Activated T-helper 2 cell treated with anti-CD3 and anti-CD28 coated beads, Interferon-gamma antibody, Interleukin-2, Interleukin-4, amounts not matched to agents 10 μg/mL and 5 μg/mL and 100 μg/mL, durations not matched to agents 14 hours and 24 hours and 36 hours (primary cell): Measurements from ENCODE around the gene DYRK2. TPM values are rescaled to one million over a fixed set of nuclear protein-coding genes. Genes with fewer than 3 reads are reported as not detected.
A peak's percentile ranks its signal among the peaks of the same experiment; 100 is the strongest.

Experiments used
- DNase-seq: peaks from one replicate; pipeline ENCODE4 v3.0.0; 2021; ENCODE audit warnings: low spot score
- H3K27ac Mint-ChIP-seq: one replicate; pipeline ENCODE4 v1.8.0; 2021; ENCODE audit warnings: mixed read lengths
- H3K27me3 Mint-ChIP-seq: one replicate; pipeline ENCODE4 v1.8.0; 2021; ENCODE audit warnings: low read depth, mixed read lengths
- H3K36me3 Mint-ChIP-seq: one replicate; pipeline ENCODE4 v1.8.0; 2021; ENCODE audit warnings: low read depth, mixed read lengths
- H3K4me1 Mint-ChIP-seq: one replicate; pipeline ENCODE4 v1.8.0; 2021; ENCODE audit warnings: low read depth, mixed read lengths
- H3K4me3 Mint-ChIP-seq: one replicate; pipeline ENCODE4 v1.8.0; 2021; ENCODE audit warnings: low read depth, mild to moderate bottlenecking, moderate library complexity, mixed read lengths
- H3K9me3 Mint-ChIP-seq: one replicate; pipeline ENCODE4 v1.8.0; 2021; ENCODE audit warnings: mixed read lengths
- intact Hi-C: fragments of 100-400 bp; cut with micrococcal nuclease; formaldehyde crosslinking; loops from one replicate; pipeline ENCODE4 v1.15.1; 2023
- total RNA-seq: library from RNA; stranded (reverse); gene quantifications from 2 replicates; pipeline ENCODE4 v1.2.3, GENCODE V29; 2022

DYRK2 gene
- total RNA-seq, 1 donor from 2014 or later: 19.7 TPM

GRCh38 chr12:67681105-67681778, 32.7 kb downstream of the DYRK2 start:
- peaks cover 5% of the 10 kb centered on the region for H3K4me1 Mint-ChIP-seq
- H3K4me3 Mint-ChIP-seq: no peak overlapping the region
- no peaks in the 10 kb centered on the region for H3K36me3 Mint-ChIP-seq
- intact Hi-C loops: no loop called here
- no peak for DNase-seq
- H3K27ac Mint-ChIP-seq: no peak overlapping the region
- no peaks in the 10 kb centered on the region for H3K9me3 Mint-ChIP-seq
- peaks cover 16% of the 10 kb centered on the region for H3K27me3 Mint-ChIP-seq

- intact Hi-C loops: no loop called here
- Mint-ChIP-seq H3K4me1 (peaks cover 5% of the 10 kb centered on the region), H3K9me3 (no peaks in the 10 kb centered on the region), H3K36me3 (no peaks in the 10 kb centered on the region), H3K27me3 (peaks cover 16% of the 10 kb centered on the region), H3K4me3 (no peak overlapping the region), H3K27ac (no peak overlapping the region)
- no peak for DNase-seq
Observed at GRCh38 chr12:67681941-67682620, 33.5 kb downstream of the DYRK2 start.

GRCh38 chr12:67689385-67689784, 40.8 kb downstream of the DYRK2 start:
- Mint-ChIP-seq H3K4me1 (no peaks in the 10 kb centered on the region), H3K9me3 (peaks cover 4% of the 10 kb centered on the region), H3K4me3 (no peak overlapping the region), H3K36me3 (no peaks in the 10 kb centered on the region), H3K27ac (no peak overlapping the region), H3K27me3 (peaks cover 38% of the 10 kb centered on the region)
- intact Hi-C loops: no loop called here
- no peak for DNase-seq

- H3K27me3 Mint-ChIP-seq: peaks cover 44% of the 10 kb centered on the region
Observed at GRCh38 chr12:67690656-67691055, 42.1 kb downstream of the DYRK2 start.

GRCh38 chr12:67691220-67691619, 42.7 kb downstream of the DYRK2 start:
- H3K36me3 Mint-ChIP-seq: no peaks in the 10 kb centered on the region
- H3K27ac Mint-ChIP-seq: no peak overlapping the region
- H3K4me1 Mint-ChIP-seq: peaks cover 13% of the 10 kb centered on the region
- peaks cover 4% of the 10 kb centered on the region for H3K9me3 Mint-ChIP-seq
- no peak overlapping the region for H3K4me3 Mint-ChIP-seq
- intact Hi-C loops: no loop called here
- no peak for DNase-seq
- peaks cover 47% of the 10 kb centered on the region for H3K27me3 Mint-ChIP-seq

More at GRCh38 chr12:67690656-67691055, 42.1 kb downstream of the DYRK2 start:
- H3K27ac Mint-ChIP-seq: no peak overlapping the region
- peaks cover 12% of the 10 kb centered on the region for H3K4me1 Mint-ChIP-seq
- no peak for DNase-seq
- peaks cover 4% of the 10 kb centered on the region for H3K9me3 Mint-ChIP-seq
- no peaks in the 10 kb centered on the region for H3K36me3 Mint-ChIP-seq
- H3K4me3 Mint-ChIP-seq: no peak overlapping the region
- intact Hi-C loops: no loop called here

GRCh38 chr12:67692135-67692534, 43.6 kb downstream of the DYRK2 start:
- H3K27me3 Mint-ChIP-seq: peaks cover 47% of the 10 kb centered on the region
- no peak overlapping the region for H3K27ac Mint-ChIP-seq
- no peaks in the 10 kb centered on the region for H3K36me3 Mint-ChIP-seq
- peaks cover 4% of the 10 kb centered on the region for H3K9me3 Mint-ChIP-seq
- intact Hi-C loops: no loop called here
- H3K4me3 Mint-ChIP-seq: no peak overlapping the region
- DNase-seq: no peak
- H3K4me1 Mint-ChIP-seq: peaks cover 15% of the 10 kb centered on the region

GRCh38 chr12:67692966-67693365, 44.4 kb downstream of the DYRK2 start:
- Mint-ChIP-seq H3K4me1 (peaks cover 22% of the 10 kb centered on the region), H3K36me3 (no peaks in the 10 kb centered on the region), H3K27ac (no peak overlapping the region), H3K4me3 (no peak overlapping the region), H3K27me3 (peaks cover 44% of the 10 kb centered on the region), H3K9me3 (no peaks in the 10 kb centered on the region)
- DNase-seq: no peak
- intact Hi-C loops: no loop called here

GRCh38 chr12:67693894-67694293, 45.3 kb downstream of the DYRK2 start:
- DNase-seq: no peak
- intact Hi-C loops: no loop called here
- Mint-ChIP-seq H3K36me3 (no peaks in the 10 kb centered on the region), H3K27me3 (peaks cover 43% of the 10 kb centered on the region), H3K27ac (no peak overlapping the region), H3K9me3 (no peaks in the 10 kb centered on the region), H3K4me3 (no peak overlapping the region), H3K4me1 (peaks cover 30% of the 10 kb centered on the region)

GRCh38 chr12:67694306-67694900, 45.9 kb downstream of the DYRK2 start:
- Mint-ChIP-seq H3K36me3 (no peaks in the 10 kb centered on the region), H3K27me3 (peaks cover 41% of the 10 kb centered on the region), H3K4me3 (no peak overlapping the region), H3K27ac (no peak overlapping the region), H3K9me3 (no peaks in the 10 kb centered on the region), H3K4me1 (peaks cover 36% of the 10 kb centered on the region)
- intact Hi-C loops: no loop called here
- no peak for DNase-seq

GRCh38 chr12:67695974-67696373, 47.4 kb downstream of the DYRK2 start:
- intact Hi-C loops: loop anchor here (5.0 kb wide), 4 partner anchors 64 to 486 kb away; no protein-coding TSS in a partner anchor
- no peak for DNase-seq
- Mint-ChIP-seq H3K9me3 (no peaks in the 10 kb centered on the region), H3K36me3 (no peaks in the 10 kb centered on the region), H3K27ac (no peak overlapping the region), H3K4me3 (no peak overlapping the region), H3K4me1 (peaks cover 42% of the 10 kb centered on the region), H3K27me3 (peaks cover 42% of the 10 kb centered on the region)

- intact Hi-C loops: loop anchor here (5.0 kb wide), 4 partner anchors 65 to 485 kb away; no protein-coding TSS in a partner anchor
- no peak overlapping the region for H3K4me3 Mint-ChIP-seq
- peak; percentile 26 for DNase-seq
- H3K27ac Mint-ChIP-seq: no peak overlapping the region
- peaks cover 46% of the 10 kb centered on the region for H3K4me1 Mint-ChIP-seq
- no peaks in the 10 kb centered on the region for H3K9me3 Mint-ChIP-seq
- H3K27me3 Mint-ChIP-seq: peaks cover 47% of the 10 kb centered on the region
- no peaks in the 10 kb centered on the region for H3K36me3 Mint-ChIP-seq
Observed at GRCh38 chr12:67697443-67697842, 48.9 kb downstream of the DYRK2 start.

GRCh38 chr12:67697967-67698366, 49.4 kb downstream of the DYRK2 start:
- Mint-ChIP-seq H3K27ac (peak overlapping the region; percentile 55), H3K27me3 (peaks cover 49% of the 10 kb centered on the region), H3K9me3 (no peaks in the 10 kb centered on the region), H3K4me1 (peaks cover 46% of the 10 kb centered on the region), H3K36me3 (no peaks in the 10 kb centered on the region), H3K4me3 (no peak overlapping the region)
- no peak for DNase-seq
- intact Hi-C loops: loop anchor here (1.0 to 5.0 kb wide), 13 partner anchors 47 to 753 kb away; partner anchors contain the start of gene CAND1
